Erythroblast (primary cell): Measurements from ENCODE around the gene P2RY1.
"Not testable (repeated sequence)": the region's sequence is repeated elsewhere in the genome, so short reads cannot be mapped to it uniquely, and the experiment has no call there.

Experiments used
- GATA1 ChIP-seq: IDR thresholded peaks from 2 replicates; pipeline ENCODE4 v1.6.1; 2011; ENCODE audit warnings: low read depth, mild to moderate bottlenecking, control low read depth, low read length, moderate library complexity
- POLR2A ChIP-seq: IDR thresholded peaks from 2 replicates; pipeline ENCODE4 v1.6.1; 2011; ENCODE audit warnings: mild to moderate bottlenecking, low read length

DNA sequence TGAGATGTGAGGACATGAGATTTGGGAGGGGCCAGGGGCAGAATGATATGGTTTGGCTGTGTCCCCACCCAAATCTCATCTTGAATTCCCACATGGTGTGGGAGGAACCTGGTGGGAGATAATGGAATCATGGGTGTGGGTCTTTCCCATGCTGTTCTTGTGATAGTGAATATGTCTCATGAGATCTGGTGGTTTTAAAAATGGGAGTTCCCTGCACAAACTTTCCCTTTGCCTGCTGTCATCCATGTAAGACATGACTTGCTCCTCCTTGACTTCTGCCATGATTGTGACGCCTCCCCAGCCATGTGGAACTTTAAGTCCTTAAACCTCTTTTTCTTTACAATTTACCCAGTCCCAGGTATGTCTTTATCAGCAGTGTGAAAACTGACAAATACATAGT is 12.7 kb downstream of the P2RY1 start:
- not testable (repeated sequence) for TF ChIP-seq POLR2A, GATA1
